Glutamatergic neuron (in vitro differentiated cells): ENCODE results near the gene ALPK3. TPM values are rescaled to one million over a fixed set of nuclear protein-coding genes. Genes with fewer than 3 reads are reported as not detected.

Source experiments
- DNase-seq: peaks from one replicate; pipeline ENCODE4 v3.0.0; 2022
- H3K27ac Mint-ChIP-seq: one replicate; pipeline ENCODE4 v1.8.0; 2020; ENCODE audit warnings: mild to moderate bottlenecking, mixed read lengths, inconsistent platforms; ENCODE audit not compliant: unreplicated experiment
- H3K27me3 Mint-ChIP-seq: one replicate; pipeline ENCODE4 v1.8.0; 2020; ENCODE audit warnings: mild to moderate bottlenecking, moderate library complexity, mixed read lengths, inconsistent platforms; ENCODE audit not compliant: unreplicated experiment
- H3K36me3 Mint-ChIP-seq: one replicate; pipeline ENCODE4 v1.8.0; 2020; ENCODE audit warnings: mild to moderate bottlenecking, mixed read lengths, inconsistent platforms; ENCODE audit not compliant: unreplicated experiment
- H3K4me1 Mint-ChIP-seq: one replicate; pipeline ENCODE4 v1.8.0; 2020; ENCODE audit warnings: mild to moderate bottlenecking, low read depth, mixed read lengths, inconsistent platforms; ENCODE audit not compliant: unreplicated experiment
- H3K4me3 Mint-ChIP-seq: one replicate; pipeline ENCODE4 v1.8.0; 2020; ENCODE audit warnings: mild to moderate bottlenecking, mixed read lengths, inconsistent platforms; ENCODE audit not compliant: unreplicated experiment
- H3K9me3 Mint-ChIP-seq: one replicate; pipeline ENCODE4 v1.8.0; 2020; ENCODE audit warnings: mild to moderate bottlenecking, moderate library complexity, mixed read lengths, inconsistent platforms; ENCODE audit not compliant: unreplicated experiment
- CTCF ChIP-seq: fragments of 200-600 bp; sonication (generic); IDR thresholded peaks from one replicate; pipeline ENCODE4 v1.5.0; 2021; ENCODE audit not compliant: partially characterized antibody, unreplicated experiment
- total RNA-seq: library from RNA; stranded (reverse); fragmentation: NEBNext Ultra II Directional; extraction: Animal tissue kit (Norgen Biotek cat#: 25700); gene quantifications from one replicate; pipeline ENCODE4 v1.2.1, GENCODE V29; 2021; ENCODE audit not compliant: unreplicated experiment

Gene ALPK3
- total RNA-seq, 1 donor from 2014 or later, result 6.8 TPM

DNA sequence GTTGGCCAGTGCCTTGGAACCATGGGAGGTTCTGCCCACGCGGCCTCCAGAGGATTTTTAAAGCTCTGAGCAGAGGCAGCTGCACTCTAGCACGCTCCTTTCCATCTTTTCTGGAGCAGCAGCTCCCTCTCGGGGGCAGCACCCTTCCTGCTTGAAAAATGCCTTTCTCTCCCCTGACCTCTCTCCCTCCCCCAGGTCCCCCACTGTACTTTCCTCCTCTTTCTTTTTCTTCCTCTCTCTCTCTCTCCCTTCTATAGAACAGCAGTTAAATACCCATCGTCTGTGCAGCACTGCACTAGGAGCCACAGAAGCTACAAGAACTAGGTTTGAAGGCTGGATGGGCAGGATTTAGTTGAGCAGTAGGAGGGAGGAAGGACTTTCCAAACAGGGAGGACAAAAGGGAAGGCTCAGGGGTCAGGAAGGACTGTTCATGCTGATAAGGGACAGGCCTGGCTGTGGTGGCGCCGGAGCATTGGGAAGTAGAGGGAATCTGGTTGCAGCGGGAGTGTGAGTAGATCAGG lies 4.4 kb downstream of the ALPK3 start:
- peaks cover 44% of the 10 kb centered on the region for H3K4me1 Mint-ChIP-seq

GRCh38 chr15:84822653-84823281 lies 5.6 kb downstream of the ALPK3 start:
- Mint-ChIP-seq H3K27ac (peak overlapping the region; percentile 76), H3K27me3 (peaks cover 4% of the 10 kb centered on the region), H3K36me3 (no peaks in the 10 kb centered on the region), H3K9me3 (peaks cover 4% of the 10 kb centered on the region), H3K4me3 (no peak overlapping the region), H3K4me1 (peaks cover 43% of the 10 kb centered on the region)
- TF ChIP-seq CTCF, result no peak
- no peak for DNase-seq

More for the DNA sequence above, 4.4 kb downstream of the ALPK3 start:
- H3K36me3 Mint-ChIP-seq, result peaks cover 1% of the 10 kb centered on the region
- no peak for DNase-seq
- peaks cover 6% of the 10 kb centered on the region for H3K27me3 Mint-ChIP-seq
- no peak overlapping the region for H3K4me3 Mint-ChIP-seq
- peak overlapping the region; percentile 76 for H3K27ac Mint-ChIP-seq
- H3K9me3 Mint-ChIP-seq, result peaks cover 4% of the 10 kb centered on the region
- TF ChIP-seq CTCF, result no peak

DNA sequence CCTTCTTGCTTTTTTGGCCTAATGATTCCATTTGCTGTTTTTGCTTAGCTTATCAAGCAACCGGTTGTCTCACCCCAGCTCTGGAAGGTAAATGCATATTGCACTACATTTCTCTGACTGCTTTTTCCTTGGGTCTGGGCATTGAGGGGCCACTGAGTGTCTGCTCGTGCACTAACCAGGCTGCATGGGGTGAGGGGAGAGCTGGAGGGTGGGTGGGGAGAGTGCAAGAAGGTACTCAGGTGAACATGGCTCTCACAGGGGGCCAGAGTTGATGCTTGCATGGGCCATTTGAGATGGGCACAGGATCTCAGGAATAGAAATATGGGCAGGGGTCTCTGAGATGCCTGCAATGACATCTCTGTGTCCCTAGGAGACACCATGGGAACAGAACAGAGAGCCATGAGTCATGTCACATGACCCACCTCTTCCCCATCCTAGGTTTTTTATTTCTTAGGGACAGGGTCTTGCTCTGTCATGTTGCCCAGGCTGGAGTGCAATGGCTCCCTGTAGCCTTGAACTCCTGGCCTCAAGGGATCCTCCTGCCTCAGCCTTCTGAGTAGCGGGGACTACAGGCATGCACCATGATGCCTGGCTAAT lies 6.2 kb downstream of the ALPK3 start:
- TF ChIP-seq CTCF, result no peak
- Mint-ChIP-seq H3K27me3 (no peaks in the 10 kb centered on the region), H3K4me3 (peak overlapping the region; percentile 1), H3K9me3 (peaks cover 4% of the 10 kb centered on the region), H3K27ac (peak overlapping the region; percentile 76), H3K36me3 (no peaks in the 10 kb centered on the region), H3K4me1 (peaks cover 40% of the 10 kb centered on the region)
- DNase-seq, result no peak

GRCh38 chr15:84824260-84825007 lies 7.3 kb downstream of the ALPK3 start:
- H3K4me1 Mint-ChIP-seq, result peaks cover 29% of the 10 kb centered on the region
- DNase-seq, result no peak
- H3K36me3 Mint-ChIP-seq, result no peaks in the 10 kb centered on the region
- no peak for TF ChIP-seq CTCF
- H3K9me3 Mint-ChIP-seq, result peaks cover 4% of the 10 kb centered on the region
- peak overlapping the region; percentile 52 for H3K27ac Mint-ChIP-seq
- no peak overlapping the region for H3K4me3 Mint-ChIP-seq
- H3K27me3 Mint-ChIP-seq, result no peaks in the 10 kb centered on the region

DNA sequence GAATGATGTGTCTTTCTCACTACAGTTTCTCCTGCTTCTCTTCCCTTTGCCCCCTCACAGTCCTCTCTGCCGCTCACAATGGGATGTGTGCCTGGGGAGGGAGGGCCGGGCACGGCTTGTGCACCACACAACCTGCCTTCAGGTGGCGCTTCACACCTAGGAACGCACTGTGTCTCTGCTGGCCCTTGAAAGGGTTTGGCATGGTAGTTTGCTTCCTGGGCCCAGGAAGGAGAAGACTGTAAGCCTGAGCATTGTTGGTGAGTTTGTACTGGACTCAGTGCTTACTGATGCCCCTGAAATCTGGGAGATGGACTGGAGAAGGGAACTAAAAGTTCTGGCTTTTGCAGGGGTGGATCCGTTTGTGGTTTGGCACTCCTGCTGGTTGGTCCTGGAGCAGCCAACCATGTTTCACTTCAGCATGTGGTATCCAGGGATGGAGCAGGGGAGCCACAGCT lies 9.2 kb downstream of the ALPK3 start:
- no peak overlapping the region for H3K27ac Mint-ChIP-seq
- H3K27me3 Mint-ChIP-seq, result no peaks in the 10 kb centered on the region
- DNase-seq, result no peak
- H3K36me3 Mint-ChIP-seq, result no peaks in the 10 kb centered on the region
- H3K4me1 Mint-ChIP-seq, result peaks cover 25% of the 10 kb centered on the region
- no peak for TF ChIP-seq CTCF
- H3K9me3 Mint-ChIP-seq, result peaks cover 4% of the 10 kb centered on the region
- H3K4me3 Mint-ChIP-seq, result no peak overlapping the region
